Lung (tissue), 12 donors: Measurements from ENCODE around the gene ANKRD11. TPM values are rescaled to one million over a fixed set of nuclear protein-coding genes. Genes with fewer than 3 reads are reported as not detected.

ENCODE experiments used
- ATAC-seq: fragments of 200-7000 bp; cut with Tn5 transposase; one replicate; pipeline ENCODE4 v1.9.1; 2020; ENCODE audit warnings: moderate number of reproducible peaks; ENCODE audit not compliant: insufficient read depth, low FRiP score
- DNase-seq, 3 donors: peaks; one replicate each; pipeline ENCODE4 v3.0.0-alpha.2; 2013 to 2017
- H3K27ac ChIP-seq, 2 donors: one replicate each; pipeline ENCODE4 v1.5.1; 2013; ENCODE audit warnings: mild to moderate bottlenecking in 2 of 2, moderate library complexity in 2 of 2, control low read depth in 1 of 2, inconsistent platforms in 1 of 2, low read depth in 1 of 2, low read length in 1 of 2
- H3K27me3 ChIP-seq, 3 donors: one replicate each; pipeline ENCODE4 v1.5.1; 2013; ENCODE audit warnings: low read length in 2 of 3; ENCODE audit not compliant: control insufficient read depth in 3 of 3, insufficient read depth in 3 of 3
- H3K36me3 ChIP-seq, 4 donors: one replicate each; pipeline ENCODE4 v1.5.1; 2013; ENCODE audit warnings: low read length in 4 of 4, mild to moderate bottlenecking in 1 of 4, moderate library complexity in 1 of 4; ENCODE audit not compliant: control insufficient read depth in 4 of 4, insufficient read depth in 4 of 4
- H3K4me1 ChIP-seq, 5 donors: one replicate each; pipeline ENCODE4 v1.5.1; 2013; ENCODE audit warnings: low read length in 5 of 5, mild to moderate bottlenecking in 2 of 5, moderate library complexity in 1 of 5; ENCODE audit not compliant: control insufficient read depth in 5 of 5, insufficient read depth in 5 of 5
- H3K4me3 ChIP-seq: one replicate; pipeline ENCODE4 v1.5.1; 2013; ENCODE audit warnings: mild to moderate bottlenecking, control low read depth, moderate library complexity
- H3K9ac ChIP-seq, 2 donors: one replicate each; pipeline ENCODE4 v1.5.1; 2013; ENCODE audit warnings: low read length in 2 of 2, control low read depth in 1 of 2; ENCODE audit not compliant: insufficient read depth in 1 of 2
- H3K9me3 ChIP-seq, 4 donors: one replicate each; pipeline ENCODE4 v1.5.1; 2013; ENCODE audit warnings: low read length in 3 of 4, mild to moderate bottlenecking in 1 of 4, moderate library complexity in 1 of 4; ENCODE audit not compliant: control insufficient read depth in 4 of 4, insufficient read depth in 3 of 4
- WGBS, 2 donors: extraction: QIAGEN DNeasy Blood & Tissue Kit; methylation state at CpG; one replicate each; pipeline ENCODE4 v1.1.7; 2013; 5-methylcytosine and 5-hydroxymethylcytosine counted together
- polyA plus RNA-seq, 2 donors: library from polyadenylated mRNA; stranded (reverse); fragments of 200-250 nt; gene quantifications; one replicate each; pipeline ENCODE4 v1.2.1, GENCODE V29; 2013
- total RNA-seq, 2 donors: library from RNA; depleted of rRNA in 1 of 2; stranded (reverse); fragments of >200 nt in 1 of 2; gene quantifications; one replicate each; pipeline ENCODE4 v1.2.1, GENCODE V29; 2014 to 2021
- TF ChIP-seq, protein P1 (sequence below): IDR thresholded peaks from 2 replicates; pipeline ENCODE4 v1.5.1; 2012; ENCODE audit warnings: mild to moderate bottlenecking; ENCODE audit errors: control extremely low read depth, extremely low read depth
- donor health status: control.
- donor health status: control.
- donor health status: Bipolar disorder and iron deficiency.
- donor health status: healthy.
- donor health status: DM: yes; HTN: yes; CAD: no.

The ANKRD11 gene
- total and polyA plus RNA-seq, 4 donors, result 58.5 to 162 (median 89.5) TPM

DNA sequence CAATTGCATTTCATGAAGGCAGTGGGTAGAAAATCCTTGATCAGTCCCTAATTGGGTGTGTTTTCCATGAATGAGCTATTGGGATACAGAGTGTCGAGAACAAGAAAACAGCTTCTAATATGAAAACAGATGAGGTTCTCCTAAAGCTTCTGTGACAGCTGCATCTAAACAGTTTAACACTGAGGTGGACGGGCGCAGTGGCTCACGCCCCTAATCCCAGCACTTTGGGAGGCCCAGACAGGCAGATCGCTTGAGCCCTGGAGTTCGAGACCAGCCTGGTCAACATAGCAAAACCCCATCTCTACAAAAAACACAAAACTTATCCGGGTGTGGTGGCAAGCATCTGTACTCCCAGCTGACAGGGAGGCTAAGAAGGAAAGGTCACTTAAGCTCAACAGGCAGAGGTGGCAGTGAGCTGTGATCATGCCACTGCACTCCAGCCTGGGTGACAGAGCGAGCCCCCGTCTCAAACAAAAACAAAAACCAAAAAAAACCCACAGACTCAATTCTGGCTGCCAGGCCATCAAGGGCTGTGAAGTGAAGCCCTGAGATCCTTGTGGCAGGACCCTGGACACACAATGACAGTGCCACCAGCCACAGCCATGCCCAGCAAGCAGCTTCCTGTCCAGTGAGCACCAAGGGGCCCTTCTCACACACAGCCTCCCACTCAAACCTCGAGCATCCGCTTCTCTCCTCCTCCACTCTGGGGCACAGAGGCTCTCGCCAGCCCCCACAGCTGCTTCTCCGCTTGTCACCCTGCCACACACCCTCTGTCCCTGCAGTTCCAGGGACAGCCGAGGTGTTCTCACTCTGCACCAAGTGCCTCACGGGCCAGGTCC, 44.0 kb downstream of the ANKRD11 start:
- Histone ChIP-seq H3K36me3 (no peaks in the 10 kb centered on the region), H3K9me3 (no peaks in the 10 kb centered on the region), H3K9ac (no peak overlapping the region), H3K27ac (no peak overlapping the region), H3K27me3 (no peaks in the 10 kb centered on the region), H3K4me3 (no peak overlapping the region), H3K4me1 (peaks cover 24 to 52% (median 39%) of the 10 kb centered on the region in 5 donors)
- TF ChIP-seq, protein P1, sequence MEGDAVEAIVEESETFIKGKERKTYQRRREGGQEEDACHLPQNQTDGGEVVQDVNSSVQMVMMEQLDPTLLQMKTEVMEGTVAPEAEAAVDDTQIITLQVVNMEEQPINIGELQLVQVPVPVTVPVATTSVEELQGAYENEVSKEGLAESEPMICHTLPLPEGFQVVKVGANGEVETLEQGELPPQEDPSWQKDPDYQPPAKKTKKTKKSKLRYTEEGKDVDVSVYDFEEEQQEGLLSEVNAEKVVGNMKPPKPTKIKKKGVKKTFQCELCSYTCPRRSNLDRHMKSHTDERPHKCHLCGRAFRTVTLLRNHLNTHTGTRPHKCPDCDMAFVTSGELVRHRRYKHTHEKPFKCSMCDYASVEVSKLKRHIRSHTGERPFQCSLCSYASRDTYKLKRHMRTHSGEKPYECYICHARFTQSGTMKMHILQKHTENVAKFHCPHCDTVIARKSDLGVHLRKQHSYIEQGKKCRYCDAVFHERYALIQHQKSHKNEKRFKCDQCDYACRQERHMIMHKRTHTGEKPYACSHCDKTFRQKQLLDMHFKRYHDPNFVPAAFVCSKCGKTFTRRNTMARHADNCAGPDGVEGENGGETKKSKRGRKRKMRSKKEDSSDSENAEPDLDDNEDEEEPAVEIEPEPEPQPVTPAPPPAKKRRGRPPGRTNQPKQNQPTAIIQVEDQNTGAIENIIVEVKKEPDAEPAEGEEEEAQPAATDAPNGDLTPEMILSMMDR, result no peak
- WGBS, 2 donors, result 61 to 65% methylated on average over 15 of the region's 15 CpGs
- ATAC-seq, result no peak
- peak in 1 of 3 donors; percentile 22 for DNase-seq

DNA sequence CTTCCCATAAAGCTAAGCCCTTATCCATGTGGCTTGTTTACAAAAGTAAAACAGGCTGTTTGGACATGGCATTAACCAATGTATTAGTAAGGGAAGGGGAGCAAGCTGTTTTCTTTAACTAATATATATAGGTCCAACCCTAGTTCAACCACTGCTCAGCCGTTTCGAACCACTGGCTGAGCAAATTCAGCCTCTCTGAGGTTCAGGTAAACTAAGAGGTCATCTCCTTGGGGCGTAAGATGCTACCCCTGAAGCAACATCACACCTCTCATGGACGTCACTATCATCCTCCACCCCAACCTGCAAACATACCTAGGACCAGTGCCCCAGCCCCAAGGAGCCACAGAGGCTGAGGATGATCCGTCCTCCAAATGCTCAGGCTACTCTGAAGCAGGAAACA, 45.2 kb downstream of the ANKRD11 start:
- TF ChIP-seq, protein P1, result no peak
- WGBS, 2 donors, result 70 to 82% methylated on average over 5 of the region's 5 CpGs
- DNase-seq (no peak), ATAC-seq (no peak)
- Histone ChIP-seq H3K9me3 (no peaks in the 10 kb centered on the region), H3K36me3 (no peaks in the 10 kb centered on the region), H3K4me3 (no peak overlapping the region), H3K27me3 (no peaks in the 10 kb centered on the region), H3K9ac (no peak overlapping the region), H3K27ac (no peak overlapping the region), H3K4me1 (peaks cover 24 to 45% (median 40%) of the 10 kb centered on the region in 5 donors)

DNA sequence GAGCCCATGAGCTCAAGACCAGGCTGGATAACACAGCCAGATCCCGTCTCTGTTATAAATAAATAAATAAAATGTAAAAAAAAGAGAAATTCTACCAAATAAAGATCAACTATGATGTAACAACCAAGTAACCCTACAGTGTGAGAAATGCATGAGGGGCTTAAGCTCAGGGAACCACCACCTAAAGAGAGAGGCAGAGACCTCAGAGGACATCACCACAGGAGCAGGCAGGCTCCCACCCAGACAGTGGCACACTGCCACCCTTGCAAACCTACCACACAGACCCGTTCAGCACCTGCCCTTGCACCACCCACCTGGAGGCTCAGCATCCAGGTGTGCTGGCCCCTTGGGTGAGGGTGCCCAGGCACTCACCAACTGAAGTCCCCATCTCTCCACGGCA, 45.6 kb downstream of the ANKRD11 start:
- TF ChIP-seq, protein P1, result no peak
- Histone ChIP-seq H3K9ac (no peak overlapping the region), H3K4me3 (no peak overlapping the region), H3K9me3 (no peaks in the 10 kb centered on the region), H3K27me3 (no peaks in the 10 kb centered on the region), H3K36me3 (no peaks in the 10 kb centered on the region), H3K27ac (no peak overlapping the region), H3K4me1 (peaks cover 24 to 45% (median 42%) of the 10 kb centered on the region in 5 donors)
- 25 to 52% methylated on average over 3 of the region's 3 CpGs for WGBS, 2 donors
- ATAC-seq (no peak), DNase-seq (no peak)
